ENCODE results near the gene MACROD2.

The MACROD2 gene

GRCh38 chr20:14553774-14554534, 558.6 kb downstream of the MACROD2 start:
- no peak for DNase-seq

GRCh38 chr20:14555676-14556075, 560.4 kb downstream of the MACROD2 start:
- no peak for DNase-seq

- DNase-seq, result no peak
Measured at GRCh38 chr20:14556206-14556605, 560.9 kb downstream of the MACROD2 start.

GRCh38 chr20:14559612-14560011, 564.3 kb downstream of the MACROD2 start:
- DNase-seq, result no peak

GRCh38 chr20:14561741-14562221, 566.5 kb downstream of the MACROD2 start:
- DNase-seq, result no peak

- DNase-seq, result no peak
Measured at GRCh38 chr20:14562981-14563380, 567.7 kb downstream of the MACROD2 start.

- no peak for DNase-seq
Measured at GRCh38 chr20:14566505-14566904, 571.2 kb downstream of the MACROD2 start.

- no peak for DNase-seq
Measured at GRCh38 chr20:14568225-14568624, 572.9 kb downstream of the MACROD2 start.

- no peak for DNase-seq
Measured at GRCh38 chr20:14568701-14569100, 573.4 kb downstream of the MACROD2 start.

GRCh38 chr20:14569641-14570040, 574.3 kb downstream of the MACROD2 start:
- DNase-seq, result no peak

GRCh38 chr20:14570811-14571210, 575.5 kb downstream of the MACROD2 start:
- DNase-seq, result no peak

- no peak for DNase-seq
Measured at GRCh38 chr20:14573676-14574075, 578.4 kb downstream of the MACROD2 start.

GRCh38 chr20:14576196-14576877, 581.0 kb downstream of the MACROD2 start:
- no peak for DNase-seq

- no peak for DNase-seq
Measured at GRCh38 chr20:14580418-14581074, 585.2 kb downstream of the MACROD2 start.

- DNase-seq, result no peak
Measured at GRCh38 chr20:14581731-14582130, 586.4 kb downstream of the MACROD2 start.

- no peak for DNase-seq
Measured at GRCh38 chr20:14582855-14583254, 587.5 kb downstream of the MACROD2 start.

- DNase-seq, result no peak
Measured at GRCh38 chr20:14583413-14583812, 588.1 kb downstream of the MACROD2 start.

- DNase-seq, result no peak
Measured at GRCh38 chr20:14589383-14589782, 594.1 kb downstream of the MACROD2 start.

GRCh38 chr20:14595051-14595450, 599.7 kb downstream of the MACROD2 start:
- no peak for DNase-seq

GRCh38 chr20:14597206-14597715, 601.9 kb downstream of the MACROD2 start:
- no peak for DNase-seq

- DNase-seq, result no peak
Measured at GRCh38 chr20:14599613-14600012, 604.3 kb downstream of the MACROD2 start.

GRCh38 chr20:14600527-14600926, 605.2 kb downstream of the MACROD2 start:
- no peak for DNase-seq

- no peak for DNase-seq
Measured at GRCh38 chr20:14604143-14604542, 608.8 kb downstream of the MACROD2 start.
